ENCODE measurements around the gene URM1.

Gene URM1

DNA sequence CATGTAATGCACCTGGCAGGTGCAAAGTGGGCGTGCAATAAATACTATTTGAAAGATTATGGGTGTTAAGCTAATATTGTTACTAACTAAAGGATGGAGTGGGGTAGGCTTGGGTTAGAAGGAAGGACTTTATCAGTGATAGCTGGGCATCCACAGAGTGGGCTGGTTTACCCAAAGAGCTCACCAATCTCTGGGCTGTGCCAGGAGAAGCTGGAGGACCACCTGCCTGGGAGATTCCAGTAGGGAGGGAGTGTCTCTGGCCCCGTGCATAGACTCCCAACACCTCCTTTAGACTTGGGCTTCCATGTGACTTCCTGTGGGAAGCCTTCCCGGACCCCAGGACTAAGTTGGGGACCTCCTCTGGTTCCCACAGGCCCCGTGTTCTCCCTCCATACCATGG, 5.6 kb upstream of the URM1 start:
- no peak for DNase-seq (ENCODE audit: low read depth in 1 of 2, low spot score in 1 of 2)
- Histone ChIP-seq H3K4me3 (replicated peaks; ENCODE audit: insufficient read depth, low read length) (no peak overlapping the region), H3K27ac (replicated peaks) (no peak overlapping the region), H3K27me3 (ENCODE audit: insufficient read depth, poor library complexity, severe bottlenecking) (no peaks in the 10 kb centered on the region)
- TF ChIP-seq SPI1 (IDR thresholded peaks at IDR 0.05; ENCODE audit: borderline replicate concordance, low read depth) = no peak
- TF ChIP-seq, protein P1, sequence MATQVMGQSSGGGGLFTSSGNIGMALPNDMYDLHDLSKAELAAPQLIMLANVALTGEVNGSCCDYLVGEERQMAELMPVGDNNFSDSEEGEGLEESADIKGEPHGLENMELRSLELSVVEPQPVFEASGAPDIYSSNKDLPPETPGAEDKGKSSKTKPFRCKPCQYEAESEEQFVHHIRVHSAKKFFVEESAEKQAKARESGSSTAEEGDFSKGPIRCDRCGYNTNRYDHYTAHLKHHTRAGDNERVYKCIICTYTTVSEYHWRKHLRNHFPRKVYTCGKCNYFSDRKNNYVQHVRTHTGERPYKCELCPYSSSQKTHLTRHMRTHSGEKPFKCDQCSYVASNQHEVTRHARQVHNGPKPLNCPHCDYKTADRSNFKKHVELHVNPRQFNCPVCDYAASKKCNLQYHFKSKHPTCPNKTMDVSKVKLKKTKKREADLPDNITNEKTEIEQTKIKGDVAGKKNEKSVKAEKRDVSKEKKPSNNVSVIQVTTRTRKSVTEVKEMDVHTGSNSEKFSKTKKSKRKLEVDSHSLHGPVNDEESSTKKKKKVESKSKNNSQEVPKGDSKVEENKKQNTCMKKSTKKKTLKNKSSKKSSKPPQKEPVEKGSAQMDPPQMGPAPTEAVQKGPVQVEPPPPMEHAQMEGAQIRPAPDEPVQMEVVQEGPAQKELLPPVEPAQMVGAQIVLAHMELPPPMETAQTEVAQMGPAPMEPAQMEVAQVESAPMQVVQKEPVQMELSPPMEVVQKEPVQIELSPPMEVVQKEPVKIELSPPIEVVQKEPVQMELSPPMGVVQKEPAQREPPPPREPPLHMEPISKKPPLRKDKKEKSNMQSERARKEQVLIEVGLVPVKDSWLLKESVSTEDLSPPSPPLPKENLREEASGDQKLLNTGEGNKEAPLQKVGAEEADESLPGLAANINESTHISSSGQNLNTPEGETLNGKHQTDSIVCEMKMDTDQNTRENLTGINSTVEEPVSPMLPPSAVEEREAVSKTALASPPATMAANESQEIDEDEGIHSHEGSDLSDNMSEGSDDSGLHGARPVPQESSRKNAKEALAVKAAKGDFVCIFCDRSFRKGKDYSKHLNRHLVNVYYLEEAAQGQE (IDR thresholded peaks at IDR 0.05; ENCODE audit: insufficient replicate concordance, low read depth) = no peak
- TF ChIP-seq POLR2AphosphoS5 (IDR thresholded peaks at IDR 0.05; ENCODE audit: low read depth) = no peak
- TF ChIP-seq, protein P2, sequence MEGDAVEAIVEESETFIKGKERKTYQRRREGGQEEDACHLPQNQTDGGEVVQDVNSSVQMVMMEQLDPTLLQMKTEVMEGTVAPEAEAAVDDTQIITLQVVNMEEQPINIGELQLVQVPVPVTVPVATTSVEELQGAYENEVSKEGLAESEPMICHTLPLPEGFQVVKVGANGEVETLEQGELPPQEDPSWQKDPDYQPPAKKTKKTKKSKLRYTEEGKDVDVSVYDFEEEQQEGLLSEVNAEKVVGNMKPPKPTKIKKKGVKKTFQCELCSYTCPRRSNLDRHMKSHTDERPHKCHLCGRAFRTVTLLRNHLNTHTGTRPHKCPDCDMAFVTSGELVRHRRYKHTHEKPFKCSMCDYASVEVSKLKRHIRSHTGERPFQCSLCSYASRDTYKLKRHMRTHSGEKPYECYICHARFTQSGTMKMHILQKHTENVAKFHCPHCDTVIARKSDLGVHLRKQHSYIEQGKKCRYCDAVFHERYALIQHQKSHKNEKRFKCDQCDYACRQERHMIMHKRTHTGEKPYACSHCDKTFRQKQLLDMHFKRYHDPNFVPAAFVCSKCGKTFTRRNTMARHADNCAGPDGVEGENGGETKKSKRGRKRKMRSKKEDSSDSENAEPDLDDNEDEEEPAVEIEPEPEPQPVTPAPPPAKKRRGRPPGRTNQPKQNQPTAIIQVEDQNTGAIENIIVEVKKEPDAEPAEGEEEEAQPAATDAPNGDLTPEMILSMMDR (IDR thresholded peaks at IDR 0.05; ENCODE audit: insufficient read depth, low read length) = no peak

DNA sequence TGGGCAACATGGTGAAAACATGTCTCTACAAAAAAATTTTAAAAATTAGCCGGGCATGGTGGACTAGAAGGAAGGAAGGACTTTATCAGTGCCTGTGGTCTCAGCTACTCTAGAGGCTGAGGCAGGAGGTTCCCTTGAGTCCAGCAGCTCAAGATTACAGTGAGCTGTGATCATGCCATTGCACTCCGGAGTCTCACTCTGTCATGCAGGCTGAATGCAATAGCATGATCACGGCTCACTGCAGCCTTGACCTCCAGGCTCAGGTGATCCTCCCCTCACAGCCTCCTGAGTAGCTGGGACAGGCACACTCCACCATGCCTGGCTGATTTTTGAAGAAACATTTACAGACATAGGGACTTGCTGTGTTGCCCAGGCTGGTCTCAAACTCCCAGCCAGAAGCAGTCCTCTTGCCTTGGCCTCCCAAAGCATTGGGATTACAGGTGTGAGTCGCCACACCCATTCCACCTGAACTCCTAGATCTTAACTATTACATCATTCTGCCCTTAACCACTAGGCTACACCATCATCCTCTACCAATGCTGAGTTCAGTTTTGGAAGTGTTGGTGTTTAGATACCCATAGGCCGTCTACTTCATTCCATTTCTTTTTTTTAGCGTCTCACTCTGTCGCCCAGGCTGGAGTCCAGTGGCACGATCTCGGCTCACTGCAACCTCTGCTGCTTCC, 2.0 kb upstream of the URM1 start:
- TF ChIP-seq, protein P1 (IDR thresholded peaks at IDR 0.05; ENCODE audit: insufficient replicate concordance, low read depth) = no peak
- no peak for TF ChIP-seq POLR2AphosphoS5 (IDR thresholded peaks at IDR 0.05; ENCODE audit: low read depth)
- TF ChIP-seq, protein P2 (IDR thresholded peaks at IDR 0.05; ENCODE audit: insufficient read depth, low read length) = no peak
- TF ChIP-seq GABPA (IDR thresholded peaks at IDR 0.05; ENCODE audit: low read depth) = no peak
- no peak for TF ChIP-seq SPI1 (IDR thresholded peaks at IDR 0.05; ENCODE audit: borderline replicate concordance, low read depth)
- no peaks in the 10 kb centered on the region for H3K27me3 ChIP-seq (ENCODE audit: insufficient read depth, poor library complexity, severe bottlenecking)
- no peak for DNase-seq (ENCODE audit: low read depth in 1 of 2, low spot score in 1 of 2)

DNA sequence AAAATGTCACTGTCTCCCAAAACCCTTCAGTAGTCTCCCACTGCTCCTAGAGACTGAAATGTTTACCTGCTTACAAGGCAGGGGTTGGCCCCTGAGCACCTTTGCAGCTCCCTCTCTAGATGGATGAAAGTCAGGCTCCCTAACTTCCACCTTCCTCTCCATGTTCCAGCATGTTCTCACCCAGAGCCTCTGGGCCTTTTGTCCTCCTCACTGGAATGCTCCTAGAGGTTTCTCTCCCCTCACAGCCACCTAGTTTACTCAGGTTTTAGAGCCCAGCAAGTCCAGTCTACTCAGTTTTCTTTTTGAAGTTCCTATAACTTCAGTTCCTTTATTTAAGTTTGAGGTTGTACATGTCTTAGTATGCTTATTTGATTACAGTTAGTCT, 815 bp upstream of the URM1 start:
- TF ChIP-seq, protein P1 (IDR thresholded peaks at IDR 0.05; ENCODE audit: insufficient replicate concordance, low read depth) = no peak
- TF ChIP-seq GABPA (IDR thresholded peaks at IDR 0.05; ENCODE audit: low read depth) (no peak), POLR2AphosphoS5 (IDR thresholded peaks at IDR 0.05; ENCODE audit: low read depth) (no peak), SPI1 (IDR thresholded peaks at IDR 0.05; ENCODE audit: borderline replicate concordance, low read depth) (no peak)
- TF ChIP-seq, protein P2 (IDR thresholded peaks at IDR 0.05; ENCODE audit: insufficient read depth, low read length) = no peak
- H3K4me3 ChIP-seq (replicated peaks; ENCODE audit: insufficient read depth, low read length) = peak overlapping the region; percentile 95
- H3K27me3 ChIP-seq (ENCODE audit: insufficient read depth, poor library complexity, severe bottlenecking) = no peaks in the 10 kb centered on the region
- no peak for DNase-seq (ENCODE audit: low read depth in 1 of 2, low spot score in 1 of 2)
- peak overlapping the region; percentile 64 for H3K27ac ChIP-seq (replicated peaks)

More for the DNA sequence above, 2.0 kb upstream of the URM1 start:
- no peak overlapping the region for H3K27ac ChIP-seq (replicated peaks)
- H3K4me3 ChIP-seq (replicated peaks; ENCODE audit: insufficient read depth, low read length) = no peak overlapping the region

Data from HL-60 (cell line).